Endothelial cell of umbilical vein (primary cell): ENCODE measurements around the gene CDYL. TPM values are rescaled to one million over a fixed set of nuclear protein-coding genes. Genes with fewer than 3 reads are reported as not detected.

ENCODE experiments used
- BruUV-seq: library from RNA; stranded (reverse); fragments of 400-500 nt; replicated peaks from 2 replicates; lab custom pipeline; 2021; lab: Mats Ljungman, UMichigan
- CTCF ChIA-PET: fragments of 300-600, 350-600 bp; sonication (Branson Sonifier 250); formaldehyde crosslinking; loops from one replicate; lab custom pipeline; 2021; ENCODE audit warnings: antibody characterized with exemption, inconsistent platforms; lab: Charles Lee
- POLR2A ChIA-PET: fragments of 300-600, 350-600 bp; sonication (Branson Sonifier 250); formaldehyde crosslinking; loops from one replicate; lab custom pipeline; 2021; ENCODE audit warnings: antibody characterized with exemption, inconsistent platforms; lab: Charles Lee
- DNase-seq: peaks from one replicate; pipeline ENCODE4 v3.0.0-alpha.2; 2011; ENCODE audit warnings: low read depth, low spot score
- FAIRE-seq: peaks from 2 replicates; lab custom pipeline; 2011; peaks lifted over from hg19 to GRCh38; lab: Jason Lieb, UNC
- H2AFZ ChIP-seq: 2 replicates; pipeline ENCODE4 v1.6.0; 2012; ENCODE audit warnings: low read depth, low read length, control low read depth, inconsistent platforms
- H3K27ac ChIP-seq: 2 replicates; pipeline ENCODE4 v1.5.1; 2011; ENCODE audit warnings: low read depth, mild to moderate bottlenecking, control low read depth, low read length, moderate library complexity; ENCODE audit not compliant: insufficient read depth
- H3K27me3 ChIP-seq, 2 experiments: 2 replicates each; pipeline versions ENCODE4 v1.6.0 to v1.6.1; 2011; ENCODE audit warnings: low read length in 2 of 2, mixed read lengths in 1 of 2; ENCODE audit not compliant: control insufficient read depth in 2 of 2, insufficient read depth in 2 of 2
- H3K36me3 ChIP-seq, 2 experiments: 2 replicates in 1 of 2; 3 replicates in 1 of 2; pipeline ENCODE4 v1.5.1; 2011; ENCODE audit warnings: low read length in 2 of 2, mild to moderate bottlenecking in 1 of 2, moderate library complexity in 1 of 2; ENCODE audit not compliant: control insufficient read depth in 2 of 2, insufficient read depth in 2 of 2; ENCODE audit errors: extremely low read depth in 1 of 2
- H3K4me1 ChIP-seq: 3 replicates; pipeline ENCODE4 v1.5.1; 2011; ENCODE audit warnings: mild to moderate bottlenecking, low read length; ENCODE audit not compliant: control insufficient read depth, insufficient read depth; ENCODE audit errors: extremely low read depth
- H3K4me2 ChIP-seq: 2 replicates; pipeline ENCODE4 v1.6.1; 2011; ENCODE audit warnings: low read length, control low read depth, mixed read lengths; ENCODE audit not compliant: insufficient read depth
- H3K4me3 ChIP-seq, 3 experiments: fragments of 200-600 bp in 1 of 3; sonication (generic), shearing (Covaris generic) in 1 of 3; replicated peaks in 1 of 3; 2 replicates each; pipeline ENCODE4 v1.5.1; 2011 to 2016; ENCODE audit warnings: control low read depth in 3 of 3, low read length in 3 of 3, mild to moderate bottlenecking in 2 of 3, inconsistent platforms in 1 of 3, low read depth in 1 of 3, moderate library complexity in 1 of 3; ENCODE audit not compliant: insufficient read depth in 1 of 3
- H3K79me2 ChIP-seq: 2 replicates; pipeline ENCODE4 v1.6.0; 2012; ENCODE audit warnings: low read length, inconsistent platforms; ENCODE audit not compliant: control insufficient read depth, insufficient read depth
- H3K9ac ChIP-seq: replicated peaks from 2 replicates; pipeline ENCODE3; 2011; ENCODE audit warnings: low read length, control low read depth; ENCODE audit not compliant: insufficient read depth; ENCODE audit errors: extremely low read depth
- H3K9me1 ChIP-seq: replicated peaks from 3 replicates; pipeline ENCODE4 v1.6.0; 2011; ENCODE audit warnings: mild to moderate bottlenecking, low read length; ENCODE audit not compliant: control insufficient read depth, insufficient read depth; ENCODE audit errors: extremely low read depth
- H3K9me3 ChIP-seq: replicated peaks from 2 replicates; pipeline ENCODE4 v1.5.1; 2012; ENCODE audit warnings: low read length, inconsistent platforms; ENCODE audit not compliant: control insufficient read depth, insufficient read depth
- H4K20me1 ChIP-seq: replicated peaks from 2 replicates; pipeline ENCODE3; 2011; ENCODE audit warnings: mild to moderate bottlenecking, low read length; ENCODE audit not compliant: control insufficient read depth, insufficient read depth; ENCODE audit errors: extremely low read depth
- CTCF ChIP-seq, 2 donors: IDR thresholded peaks; 1 replicate in 1 of 2; 2 replicates in 1 of 2; pipeline ENCODE4 v1.5.1; 2011; ENCODE audit warnings: low read length in 2 of 2, mild to moderate bottlenecking in 2 of 2, moderate library complexity in 2 of 2, control low read depth in 1 of 2, inconsistent platforms in 1 of 2, low read depth in 1 of 2; ENCODE audit not compliant: insufficient read depth in 1 of 2; ENCODE audit errors: extremely low read depth in 1 of 2
- EZH2 ChIP-seq: IDR thresholded peaks from 2 replicates; pipeline ENCODE4 v1.6.1; 2012; ENCODE audit warnings: borderline replicate concordance, low read depth, mild to moderate bottlenecking, moderate library complexity, low read length, inconsistent platforms; ENCODE audit not compliant: severe bottlenecking
- FOS ChIP-seq: IDR thresholded peaks from 2 replicates; pipeline ENCODE4 v1.6.1; 2011; ENCODE audit warnings: mild to moderate bottlenecking, low read length, moderate library complexity, borderline replicate concordance; ENCODE audit not compliant: insufficient read depth
- GATA2 ChIP-seq: IDR thresholded peaks from 2 replicates; pipeline ENCODE4 v1.7.0; 2011; ENCODE audit warnings: low read depth, mild to moderate bottlenecking, moderate library complexity, mixed read lengths, low read length; ENCODE audit not compliant: insufficient read length, insufficient read depth
- JUN ChIP-seq: IDR thresholded peaks from 2 replicates; pipeline ENCODE4 v1.6.1; 2011; ENCODE audit warnings: borderline replicate concordance, low read depth; ENCODE audit not compliant: insufficient read length, insufficient read depth
- MAX ChIP-seq: IDR thresholded peaks from 2 replicates; pipeline ENCODE4 v1.6.1; 2011; ENCODE audit not compliant: insufficient read depth, insufficient read length
- MYC ChIP-seq: IDR thresholded peaks from one replicate; pipeline ENCODE4 v1.6.1; 2011; ENCODE audit warnings: mild to moderate bottlenecking, low read depth, low read length
- POLR2A ChIP-seq: IDR thresholded peaks from 2 replicates; pipeline ENCODE4 v1.6.1; 2012; ENCODE audit warnings: low read depth, mild to moderate bottlenecking, control low read depth, low read length
- POLR2AphosphoS5 ChIP-seq: IDR thresholded peaks from 2 replicates; pipeline ENCODE4 v1.6.1; 2012; ENCODE audit warnings: low read depth, mild to moderate bottlenecking, control low read depth, low read length, moderate library complexity; ENCODE audit not compliant: insufficient read depth
- dilution Hi-C: fragments of 300-500 bp; cut with MboI; formaldehyde crosslinking; loops from one replicate; pipeline ENCODE4 v1.15.0; 2019; ENCODE audit warnings: low sequenced_read_pairs; ENCODE audit not compliant: extremely low pct_ligation_motif_present
- intact Hi-C: fragments of 100-400 bp; cut with micrococcal nuclease; formaldehyde crosslinking; loops from one replicate; pipeline ENCODE4 v1.10.0; 2022
- polyA plus RNA-seq, 4 experiments: library from polyadenylated mRNA; depleted of rRNA in 3 of 4; stranded (reverse) in 3 of 4; unstranded in 1 of 4; fragments of >200 nt; gene quantifications; 2 replicates each; pipeline versions ENCODE4 v1.2.1 to v1.2.3, GENCODE V29; 2011 to 2012; ENCODE audit warnings: missing spikeins in 1 of 4
- total RNA-seq: library from RNA; stranded (reverse); gene quantifications from 2 replicates; pipeline ENCODE4 v1.2.3, GENCODE V29; 2021

Gene CDYL
- total and polyA plus RNA-seq, 2 donors (not counting 3 experiments of a cell fraction or from before 2014, with no cell fraction given) = 10.2 to 35.6 TPM

GRCh38 chr6:4743062-4743461 is 33.1 kb upstream of the CDYL start:
- FAIRE-seq = no peak
- no peak for DNase-seq
- Histone ChIP-seq H3K4me1 (no peaks in the 10 kb centered on the region), H3K9ac (no peak overlapping the region), H4K20me1 (no peaks in the 10 kb centered on the region), H3K79me2 (no peaks in the 10 kb centered on the region), H2AFZ (no peak overlapping the region), H3K27me3 (peaks cover 4 to 9% of the 10 kb centered on the region in 2 experiments), H3K27ac (no peak overlapping the region), H3K9me3 (no peaks in the 10 kb centered on the region), H3K9me1 (no peaks in the 10 kb centered on the region), H3K4me2 (no peak overlapping the region), H3K4me3 (no peak overlapping the region), H3K36me3 (no peaks in the 10 kb centered on the region)
- ChIA-PET POLR2A (interaction anchor here (0.6 kb wide), 1 partner anchor 73 kb away, joined by 3 read pairs; no protein-coding TSS in a partner anchor), CTCF (interaction anchor here (1.4 kb wide), 1 partner anchor 10 kb away, joined by 4 read pairs; no protein-coding TSS in a partner anchor)
- intact Hi-C loops = no loop called here
- BruUV-seq = no TSS peak
- dilution Hi-C loops = no loop called here
- TF ChIP-seq JUN = no peak
- no peak for TF ChIP-seq GATA2
- no peak for TF ChIP-seq MYC
- no peak for TF ChIP-seq CTCF (IDR thresholded peaks at IDR 0.05; ENCODE audit: extremely low read depth in 1 of 2, insufficient read depth in 1 of 2, low read depth in 1 of 2, low read length in 2 of 2)
- TF ChIP-seq EZH2 = no peak
- no peak for TF ChIP-seq MAX
- TF ChIP-seq FOS = no peak
- no peak for TF ChIP-seq POLR2AphosphoS5
- TF ChIP-seq POLR2A = no peak
